Activated naive CD4-positive, alpha-beta T cell treated with anti-CD3 and anti-CD28 coated beads, Interleukin-2, amount 50 U/mL, for 72 hours (primary cell): Measurements from ENCODE around the gene LAMA4. TPM values are rescaled to one million over a fixed set of nuclear protein-coding genes. Genes with fewer than 3 reads are reported as not detected.

ENCODE experiments used
- ATAC-seq, 2 donors: fragments of 150-1000 bp; cut with Tn5 transposase; 2 replicates each; pipeline ENCODE4 v1.10.0; 2021; ENCODE audit warnings: mild to moderate bottlenecking in 2 of 2, moderate library complexity in 2 of 2
- DNase-seq, 2 donors: peaks; one replicate each; pipeline ENCODE4 v3.0.0; 2021 to 2022; ENCODE audit warnings: low spot score in 2 of 2
- H3K27ac Mint-ChIP-seq, 2 donors: one replicate each; pipeline ENCODE4 v1.8.0; 2022; ENCODE audit warnings: mild to moderate bottlenecking in 2 of 2, mixed read lengths in 2 of 2
- H3K36me3 Mint-ChIP-seq, 2 donors: one replicate each; pipeline ENCODE4 v1.8.0; 2022; ENCODE audit warnings: mixed read lengths in 2 of 2
- H3K9me3 Mint-ChIP-seq, 2 donors: one replicate each; pipeline ENCODE4 v1.8.0; 2022; ENCODE audit warnings: mixed read lengths in 2 of 2
- total RNA-seq, 2 donors: library from RNA; stranded (reverse); gene quantifications; one replicate each; pipeline ENCODE4 v1.2.3, GENCODE V29; 2022

LAMA4 gene
- total RNA-seq, 2 donors from 2014 or later = not detected

- Mint-ChIP-seq H3K36me3 (no peaks in the 10 kb centered on the region), H3K27ac (no peak overlapping the region), H3K9me3 (no peaks in the 10 kb centered on the region)
- no peak for ATAC-seq
- no peak for DNase-seq
Measured at GRCh38 chr6:112252571-112253497, 1.5 kb downstream of the LAMA4 start.

- Mint-ChIP-seq H3K27ac (no peak overlapping the region), H3K36me3 (no peaks in the 10 kb centered on the region), H3K9me3 (no peaks in the 10 kb centered on the region)
- DNase-seq = no peak
- ATAC-seq = no peak
Measured at GRCh38 chr6:112251171-112251875, 3.0 kb downstream of the LAMA4 start.

- ATAC-seq = no peak
- DNase-seq = no peak
- no peaks in the 10 kb centered on the region for H3K36me3 Mint-ChIP-seq
- no peaks in the 10 kb centered on the region for H3K9me3 Mint-ChIP-seq
- H3K27ac Mint-ChIP-seq = no peak overlapping the region
Measured at GRCh38 chr6:112249489-112249888, 4.9 kb downstream of the LAMA4 start.

GRCh38 chr6:112247275-112247674, 7.1 kb downstream of the LAMA4 start:
- Mint-ChIP-seq H3K36me3 (no peaks in the 10 kb centered on the region), H3K9me3 (no peaks in the 10 kb centered on the region), H3K27ac (no peak overlapping the region)
- ATAC-seq (no peak), DNase-seq (no peak)

GRCh38 chr6:112245511-112246203, 8.7 kb downstream of the LAMA4 start:
- DNase-seq = no peak
- no peaks in the 10 kb centered on the region for H3K36me3 Mint-ChIP-seq
- no peaks in the 10 kb centered on the region for H3K9me3 Mint-ChIP-seq
- no peak for ATAC-seq
- H3K27ac Mint-ChIP-seq = no peak overlapping the region

GRCh38 chr6:112243861-112244827, 10.2 kb downstream of the LAMA4 start:
- Mint-ChIP-seq H3K9me3 (no peaks in the 10 kb centered on the region), H3K36me3 (no peaks in the 10 kb centered on the region), H3K27ac (no peak overlapping the region)
- ATAC-seq (no peak), DNase-seq (no peak)

- ATAC-seq (peak in 1 of 2 donors; percentile 47), DNase-seq (no peak)
- Mint-ChIP-seq H3K9me3 (no peaks in the 10 kb centered on the region), H3K36me3 (no peaks in the 10 kb centered on the region), H3K27ac (no peak overlapping the region)
Measured at GRCh38 chr6:112241820-112242429, 12.4 kb downstream of the LAMA4 start.

GRCh38 chr6:112237595-112237994, 16.8 kb downstream of the LAMA4 start:
- ATAC-seq (no peak), DNase-seq (no peak)
- no peaks in the 10 kb centered on the region for H3K36me3 Mint-ChIP-seq
- H3K9me3 Mint-ChIP-seq = no peaks in the 10 kb centered on the region
- H3K27ac Mint-ChIP-seq = no peak overlapping the region

GRCh38 chr6:112237066-112237465, 17.3 kb downstream of the LAMA4 start:
- H3K36me3 Mint-ChIP-seq = no peaks in the 10 kb centered on the region
- ATAC-seq = no peak

GRCh38 chr6:112235956-112236355, 18.4 kb downstream of the LAMA4 start:
- H3K9me3 Mint-ChIP-seq = no peaks in the 10 kb centered on the region
- no peak overlapping the region for H3K27ac Mint-ChIP-seq
- DNase-seq = peak; percentile 56 to 57
- no peaks in the 10 kb centered on the region for H3K36me3 Mint-ChIP-seq
- peak; percentile 96 to 98 for ATAC-seq

More at GRCh38 chr6:112237066-112237465, 17.3 kb downstream of the LAMA4 start:
- no peak overlapping the region for H3K27ac Mint-ChIP-seq
- no peaks in the 10 kb centered on the region for H3K9me3 Mint-ChIP-seq
- DNase-seq = no peak

- DNase-seq = no peak
- Mint-ChIP-seq H3K27ac (no peak overlapping the region), H3K9me3 (no peaks in the 10 kb centered on the region), H3K36me3 (no peaks in the 10 kb centered on the region)
- ATAC-seq = no peak
Measured at GRCh38 chr6:112234601-112235000, 19.8 kb downstream of the LAMA4 start.

GRCh38 chr6:112233847-112234246, 20.5 kb downstream of the LAMA4 start:
- no peak overlapping the region for H3K27ac Mint-ChIP-seq
- ATAC-seq = no peak
- no peak for DNase-seq

GRCh38 chr6:112232845-112233256, 21.5 kb downstream of the LAMA4 start:
- no peak for ATAC-seq

More at GRCh38 chr6:112233847-112234246, 20.5 kb downstream of the LAMA4 start:
- H3K9me3 Mint-ChIP-seq = no peaks in the 10 kb centered on the region
- no peaks in the 10 kb centered on the region for H3K36me3 Mint-ChIP-seq

GRCh38 chr6:112231594-112232060, 22.7 kb downstream of the LAMA4 start:
- DNase-seq (no peak), ATAC-seq (no peak)
- H3K9me3 Mint-ChIP-seq = no peaks in the 10 kb centered on the region
- H3K36me3 Mint-ChIP-seq = no peaks in the 10 kb centered on the region
- H3K27ac Mint-ChIP-seq = no peak overlapping the region

More at GRCh38 chr6:112232845-112233256, 21.5 kb downstream of the LAMA4 start:
- Mint-ChIP-seq H3K36me3 (no peaks in the 10 kb centered on the region), H3K9me3 (no peaks in the 10 kb centered on the region), H3K27ac (no peak overlapping the region)
- DNase-seq = no peak

GRCh38 chr6:112231164-112231563, 23.2 kb downstream of the LAMA4 start:
- Mint-ChIP-seq H3K27ac (no peak overlapping the region), H3K36me3 (no peaks in the 10 kb centered on the region), H3K9me3 (no peaks in the 10 kb centered on the region)
- ATAC-seq (no peak), DNase-seq (no peak)
